ENCODE data around the gene UBE2V1. TPM values are rescaled to one million over a fixed set of nuclear protein-coding genes. Genes with fewer than 3 reads are reported as not detected.

UBE2V1 gene
- total RNA-seq, 1 experiment from 2014 or later = 203 TPM

- H3K27me3 ChIP-seq (replicated peaks; ENCODE audit: insufficient read depth, low read depth, low read length, poor library complexity) = no peaks in the 10 kb centered on the region
- H3K36me3 ChIP-seq (ENCODE audit: insufficient read depth, low read length, poor library complexity, severe bottlenecking) = peaks cover 19% of the 10 kb centered on the region
- H3K4me1 ChIP-seq (ENCODE audit: insufficient read depth, low read length, poor library complexity, severe bottlenecking) = peaks cover 3% of the 10 kb centered on the region
- DNase-seq (ENCODE audit: low spot score) = no peak
- intact Hi-C loops (cut with micrococcal nuclease; ENCODE audit: unreplicated experiment) = no loop called here
- TF ChIP-seq CTCF (conservative IDR thresholded peaks at IDR 0.05; ENCODE audit: low read depth, low read length) (no peak), EZH2 (IDR thresholded peaks at IDR 0.05; ENCODE audit: borderline replicate concordance, low read depth, low read length, poor library complexity, severe bottlenecking) (no peak)
- ChIA-PET POLR2A (ENCODE audit: low non-redundant PET) (no interaction called here), CTCF (no interaction called here)
- no TSS peak for BruUV-seq (replicated peaks)
- no peak overlapping the region for H3K4me3 ChIP-seq (ENCODE audit: low read depth, low read length, poor library complexity, severe bottlenecking)
- no peaks in the 10 kb centered on the region for H3K9me3 ChIP-seq (ENCODE audit: low read depth, low read length, poor library complexity, severe bottlenecking)
- H3K27ac ChIP-seq (ENCODE audit: low read depth, low read length, poor library complexity, severe bottlenecking) = no peak overlapping the region
Measured at GRCh38 chr20:50141811-50142561, 29.0 kb upstream of the UBE2V1 start.

GRCh38 chr20:50141018-50141675 is 28.2 kb upstream of the UBE2V1 start:
- TF ChIP-seq EZH2 (IDR thresholded peaks at IDR 0.05; ENCODE audit: borderline replicate concordance, low read depth, low read length, poor library complexity, severe bottlenecking) = no peak
- TF ChIP-seq CTCF (conservative IDR thresholded peaks at IDR 0.05; ENCODE audit: low read depth, low read length) = no peak
- H3K4me1 ChIP-seq (ENCODE audit: insufficient read depth, low read length, poor library complexity, severe bottlenecking) = no peaks in the 10 kb centered on the region
- BruUV-seq (replicated peaks) = no TSS peak

GRCh38 chr20:50140339-50140859 is 27.4 kb upstream of the UBE2V1 start:
- Histone ChIP-seq H3K27me3 (replicated peaks; ENCODE audit: insufficient read depth, low read depth, low read length, poor library complexity) (no peaks in the 10 kb centered on the region), H3K27ac (ENCODE audit: low read depth, low read length, poor library complexity, severe bottlenecking) (no peak overlapping the region), H3K4me3 (ENCODE audit: low read depth, low read length, poor library complexity, severe bottlenecking) (no peak overlapping the region), H3K9me3 (ENCODE audit: low read depth, low read length, poor library complexity, severe bottlenecking) (no peaks in the 10 kb centered on the region), H3K36me3 (ENCODE audit: insufficient read depth, low read length, poor library complexity, severe bottlenecking) (peaks cover 19% of the 10 kb centered on the region), H3K4me1 (ENCODE audit: insufficient read depth, low read length, poor library complexity, severe bottlenecking) (no peaks in the 10 kb centered on the region)
- intact Hi-C loops (cut with micrococcal nuclease; ENCODE audit: unreplicated experiment) = no loop called here
- no TSS peak for BruUV-seq (replicated peaks)
- POLR2A ChIA-PET (ENCODE audit: low non-redundant PET) = no interaction called here
- TF ChIP-seq CTCF (conservative IDR thresholded peaks at IDR 0.05; ENCODE audit: low read depth, low read length) (no peak), EZH2 (IDR thresholded peaks at IDR 0.05; ENCODE audit: borderline replicate concordance, low read depth, low read length, poor library complexity, severe bottlenecking) (no peak)
- no peak for DNase-seq (ENCODE audit: low spot score)
- CTCF ChIA-PET = no interaction called here

More at GRCh38 chr20:50141018-50141675, 28.2 kb upstream of the UBE2V1 start:
- Histone ChIP-seq H3K27me3 (replicated peaks; ENCODE audit: insufficient read depth, low read depth, low read length, poor library complexity) (no peaks in the 10 kb centered on the region), H3K4me3 (ENCODE audit: low read depth, low read length, poor library complexity, severe bottlenecking) (no peak overlapping the region), H3K27ac (ENCODE audit: low read depth, low read length, poor library complexity, severe bottlenecking) (no peak overlapping the region), H3K9me3 (ENCODE audit: low read depth, low read length, poor library complexity, severe bottlenecking) (no peaks in the 10 kb centered on the region), H3K36me3 (ENCODE audit: insufficient read depth, low read length, poor library complexity, severe bottlenecking) (peaks cover 19% of the 10 kb centered on the region)
- intact Hi-C loops (cut with micrococcal nuclease; ENCODE audit: unreplicated experiment) = no loop called here
- CTCF ChIA-PET = no interaction called here
- no peak for DNase-seq (ENCODE audit: low spot score)
- POLR2A ChIA-PET (ENCODE audit: low non-redundant PET) = no interaction called here
